HepG2 (cell line): ENCODE data around the gene ALK. TPM values are rescaled to one million over a fixed set of nuclear protein-coding genes. Genes with fewer than 3 reads are reported as not detected.

ENCODE experiments used
- ATF7 ChIP-seq, 2 experiments: fragments of 450-650 bp in 1 of 2; sonication (generic) in 1 of 2; formaldehyde crosslinking in 1 of 2; IDR thresholded peaks; 2 replicates each; pipeline versions ENCODE4 v1.4.0 to v1.6.1; 2016 to 2020; ENCODE audit warnings: antibody characterized with exemption in 1 of 2, mild to moderate bottlenecking in 1 of 2, missing genetic modification reagents in 1 of 2
- FOSL1 ChIP-seq: sonication (generic); formaldehyde crosslinking; IDR thresholded peaks from 2 replicates; pipeline ENCODE4 v1.9.0; 2021; ENCODE audit warnings: missing genetic modification reagents, borderline replicate concordance
- HOXD1 ChIP-seq: sonication (generic); formaldehyde crosslinking; IDR thresholded peaks from 2 replicates; pipeline ENCODE4 v1.5.0; 2020; ENCODE audit warnings: missing genetic modification reagents
- IKZF1 ChIP-seq: fragments of 450-650 bp; IDR thresholded peaks from 2 replicates; pipeline ENCODE4 v1.7.1; 2016
- MLXIP ChIP-seq: sonication (generic); formaldehyde crosslinking; IDR thresholded peaks from 2 replicates; pipeline ENCODE4 v1.9.0; 2021; ENCODE audit warnings: missing genetic modification reagents, borderline replicate concordance
- MTF2 ChIP-seq: sonication (generic); formaldehyde crosslinking; IDR thresholded peaks from 2 replicates; pipeline ENCODE4 v1.5.0; 2020; ENCODE audit warnings: missing genetic modification reagents, borderline replicate concordance
- NFE2 ChIP-seq: sonication (generic); formaldehyde crosslinking; IDR thresholded peaks from 2 replicates; pipeline ENCODE4 v1.4.0; 2020; ENCODE audit warnings: missing genetic modification reagents
- RBM39 ChIP-seq: fragments of 200-400 bp; formaldehyde crosslinking; IDR thresholded peaks from one replicate; pipeline ENCODE4 v1.6.1; 2018; ENCODE audit warnings: antibody characterized with exemption, mild to moderate bottlenecking, low read depth, low read length; ENCODE audit not compliant: poor library complexity, severe bottlenecking
- SOX5 ChIP-seq: IDR thresholded peaks from 2 replicates; pipeline ENCODE4 v1.6.1; 2016; ENCODE audit warnings: borderline replicate concordance
- TEAD3 ChIP-seq: optimal IDR thresholded peaks from 2 replicates; pipeline ENCODE3; 2016; ENCODE audit warnings: borderline replicate concordance
- ZNF124 ChIP-seq: sonication (generic); formaldehyde crosslinking; IDR thresholded peaks from 2 replicates; pipeline ENCODE4 v1.4.0; 2020; ENCODE audit warnings: missing genetic modification reagents
- ZNF24 ChIP-seq: fragments of 450-650 bp; IDR thresholded peaks from 2 replicates; pipeline ENCODE4 v1.6.1; 2017; ENCODE audit warnings: antibody characterized with exemption, mild to moderate bottlenecking
- ZNF275 ChIP-seq: sonication (generic); formaldehyde crosslinking; IDR thresholded peaks from 2 replicates; pipeline ENCODE4 v1.8.0; 2022; ENCODE audit warnings: missing genetic modification reagents, mild to moderate bottlenecking, inconsistent platforms, borderline replicate concordance
- ZNF292 ChIP-seq: sonication (generic); formaldehyde crosslinking; IDR thresholded peaks from 2 replicates; pipeline ENCODE4 v1.8.1; 2022; ENCODE audit warnings: mild to moderate bottlenecking, low read depth, missing genetic modification reagents, borderline replicate concordance
- ZNF331 ChIP-seq: sonication (generic); formaldehyde crosslinking; IDR thresholded peaks from 2 replicates; pipeline ENCODE4 v1.4.0; 2020; ENCODE audit warnings: missing genetic modification reagents
- ZNF607 ChIP-seq: sonication (generic); formaldehyde crosslinking; IDR thresholded peaks from 2 replicates; pipeline ENCODE4 v1.5.1; 2020; ENCODE audit warnings: missing genetic modification reagents, mild to moderate bottlenecking, borderline replicate concordance
- ZNF883 ChIP-seq: sonication (generic); formaldehyde crosslinking; IDR thresholded peaks from 2 replicates; pipeline ENCODE4 v1.5.1; 2020; ENCODE audit warnings: mild to moderate bottlenecking, missing genetic modification reagents; ENCODE audit errors: not compliant biosample characterization
- polyA plus RNA-seq, 8 experiments: library from polyadenylated mRNA; depleted of rRNA in 3 of 8; stranded (reverse) in 7 of 8; unstranded in 1 of 8; fragments of >200 nt; fragmentation: Illumina TruSeq in 4 of 8; extraction: Trizol in 4 of 8; gene quantifications; 2 replicates each; pipeline versions ENCODE4 v1.2.1 to v1.2.3, GENCODE V29; 2011 to 2016; ENCODE audit warnings: low read depth in 4 of 8, missing spikeins in 1 of 8, mixed read lengths in 1 of 8; ENCODE audit not compliant: insufficient read depth in 1 of 8
- total RNA-seq, 5 experiments: library from RNA; depleted of rRNA; stranded (reverse); fragments of >200 nt; fragmentation: Illumina TruSeq; extraction: Trizol; gene quantifications; 2 replicates each; pipeline ENCODE4 v1.2.3, GENCODE V29; 2016; ENCODE audit warnings: low read depth in 1 of 5
- TF ChIP-seq, protein P1 (sequence below): sonication (generic); formaldehyde crosslinking; IDR thresholded peaks from 2 replicates; pipeline ENCODE4 v1.4.0; 2020; ENCODE audit warnings: missing genetic modification reagents
- TF ChIP-seq, protein P2 (sequence below): sonication (generic); formaldehyde crosslinking; conservative IDR thresholded peaks from 2 replicates; pipeline ENCODE4 v1.4.0; 2020; ENCODE audit warnings: missing genetic modification reagents
- TF ChIP-seq, protein P3 (sequence below): sonication (generic); formaldehyde crosslinking; IDR thresholded peaks from 2 replicates; pipeline ENCODE4 v1.4.0; 2020; ENCODE audit warnings: missing genetic modification reagents

ALK gene
- total and polyA plus RNA-seq, 2 of the 13 experiments (the other 11 are each of a cell fraction or from before 2014, with no cell fraction given): not detected

DNA sequence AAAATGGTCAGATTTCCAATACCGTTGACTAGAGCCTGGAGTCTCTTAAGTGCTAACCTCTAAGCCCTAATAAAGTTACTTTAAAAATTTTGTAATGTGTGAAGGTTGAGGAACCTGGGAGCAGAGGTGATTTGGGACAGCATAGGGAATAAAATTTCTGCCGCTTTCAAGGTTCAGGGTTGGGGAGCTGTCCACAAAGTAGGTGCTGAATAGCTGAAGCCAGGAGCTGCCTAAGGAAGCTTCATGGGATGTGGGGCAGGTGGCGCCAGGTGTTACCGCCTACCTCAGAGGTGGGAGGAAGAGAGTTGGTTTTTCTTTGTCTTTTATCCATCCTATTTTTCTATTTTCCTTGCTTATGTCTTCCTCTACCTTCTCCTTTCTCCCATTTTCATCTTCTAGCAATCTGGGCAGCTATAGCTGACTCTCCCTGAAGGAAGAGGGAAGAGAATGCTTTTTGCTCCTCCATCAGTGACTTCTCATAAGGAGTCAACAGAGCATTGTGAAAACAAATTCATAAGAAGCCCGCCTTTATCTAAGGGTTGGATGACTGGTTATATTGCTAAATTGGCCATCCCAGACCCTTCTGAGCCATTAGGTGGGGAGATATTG, 627.5 kb downstream of the ALK start (continued):
- TF ChIP-seq ZNF331 (CRISPR knock-in tag) (peak; percentile 65; the same call in 1 of the 2 replicates), MTF2 (no peak), ZNF24 (no peak), ATF7 (IDR thresholded peaks at IDR 0.05) (no peak), ATF7 (CRISPR knock-in tag; IDR thresholded peaks at IDR 0.05) (no peak), TEAD3 (CRISPR knock-in tag) (no peak), HOXD1 (no peak), ZNF292 (CRISPR knock-in tag) (no peak), SOX5 (CRISPR knock-in tag) (peak; percentile 21; the same call in 1 of the 2 replicates), FOSL1 (CRISPR knock-in tag) (no peak), ZNF124 (no peak), RBM39 (no peak), ZNF607 (CRISPR knock-in tag) (no peak), ZNF275 (CRISPR knock-in tag) (no peak), ZNF883 (CRISPR knock-in tag) (no peak), IKZF1 (no peak), MLXIP (no peak), NFE2 (CRISPR knock-in tag) (no peak)
- TF ChIP-seq, protein P1, sequence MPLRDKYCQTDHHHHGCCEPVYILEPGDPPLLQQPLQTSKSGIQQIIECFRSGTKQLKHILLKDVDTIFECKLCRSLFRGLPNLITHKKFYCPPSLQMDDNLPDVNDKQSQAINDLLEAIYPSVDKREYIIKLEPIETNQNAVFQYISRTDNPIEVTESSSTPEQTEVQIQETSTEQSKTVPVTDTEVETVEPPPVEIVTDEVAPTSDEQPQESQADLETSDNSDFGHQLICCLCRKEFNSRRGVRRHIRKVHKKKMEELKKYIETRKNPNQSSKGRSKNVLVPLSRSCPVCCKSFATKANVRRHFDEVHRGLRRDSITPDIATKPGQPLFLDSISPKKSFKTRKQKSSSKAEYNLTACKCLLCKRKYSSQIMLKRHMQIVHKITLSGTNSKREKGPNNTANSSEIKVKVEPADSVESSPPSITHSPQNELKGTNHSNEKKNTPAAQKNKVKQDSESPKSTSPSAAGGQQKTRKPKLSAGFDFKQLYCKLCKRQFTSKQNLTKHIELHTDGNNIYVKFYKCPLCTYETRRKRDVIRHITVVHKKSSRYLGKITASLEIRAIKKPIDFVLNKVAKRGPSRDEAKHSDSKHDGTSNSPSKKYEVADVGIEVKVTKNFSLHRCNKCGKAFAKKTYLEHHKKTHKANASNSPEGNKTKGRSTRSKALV (CRISPR knock-in tag): no peak
- TF ChIP-seq, protein P2, sequence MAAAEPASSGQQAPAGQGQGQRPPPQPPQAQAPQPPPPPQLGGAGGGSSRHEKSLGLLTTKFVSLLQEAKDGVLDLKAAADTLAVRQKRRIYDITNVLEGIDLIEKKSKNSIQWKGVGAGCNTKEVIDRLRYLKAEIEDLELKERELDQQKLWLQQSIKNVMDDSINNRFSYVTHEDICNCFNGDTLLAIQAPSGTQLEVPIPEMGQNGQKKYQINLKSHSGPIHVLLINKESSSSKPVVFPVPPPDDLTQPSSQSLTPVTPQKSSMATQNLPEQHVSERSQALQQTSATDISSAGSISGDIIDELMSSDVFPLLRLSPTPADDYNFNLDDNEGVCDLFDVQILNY (CRISPR knock-in tag): 0 out of 2 replicates have a peak, but pooled peaks have one; percentile 27
- TF ChIP-seq, protein P3, sequence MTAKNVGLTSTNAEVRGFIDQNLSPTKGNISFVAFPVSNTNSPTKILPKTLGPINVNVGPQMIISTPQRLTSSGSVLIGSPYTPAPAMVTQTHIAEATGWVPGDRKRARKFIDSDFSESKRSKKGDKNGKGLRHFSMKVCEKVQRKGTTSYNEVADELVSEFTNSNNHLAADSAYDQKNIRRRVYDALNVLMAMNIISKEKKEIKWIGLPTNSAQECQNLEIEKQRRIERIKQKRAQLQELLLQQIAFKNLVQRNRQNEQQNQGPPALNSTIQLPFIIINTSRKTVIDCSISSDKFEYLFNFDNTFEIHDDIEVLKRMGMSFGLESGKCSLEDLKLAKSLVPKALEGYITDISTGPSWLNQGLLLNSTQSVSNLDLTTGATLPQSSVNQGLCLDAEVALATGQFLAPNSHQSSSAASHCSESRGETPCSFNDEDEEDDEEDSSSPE (CRISPR knock-in tag): no peak
